ENCODE data around the gene BAG1.

- no peak for TF ChIP-seq POLR2A (IDR thresholded peaks at IDR 0.05)
- no peak for TF ChIP-seq CTCF (IDR thresholded peaks at IDR 0.05)
- TF ChIP-seq POLR2AphosphoS5 (IDR thresholded peaks at IDR 0.05), result no peak
Observed at GRCh38 chr9:33289496-33289895, 25.0 kb upstream of the BAG1 start.
